ENCODE data around the gene PBX3.
A peak's percentile ranks its signal among the peaks of the same experiment; 100 is the strongest.

The PBX3 gene

GRCh38 chr9:125747053-125747764 lies at the start of gene PBX3:
TSS of gene PBX3 (plus strand) at chr9:125747373.
- no peak for FAIRE-seq
- DNase-seq (ENCODE audit: extremely low spot score, insufficient read length, low read depth), result no peak

- no peak for FAIRE-seq
- DNase-seq (ENCODE audit: extremely low spot score, insufficient read length, low read depth), result no peak
Observed at GRCh38 chr9:125699870-125700269, 47.3 kb upstream of the PBX3 start.

- FAIRE-seq (peak; percentile 90), DNase-seq (ENCODE audit: extremely low spot score, insufficient read length, low read depth) (peak; percentile 37)
Observed at GRCh38 chr9:125700791-125701190, 46.4 kb upstream of the PBX3 start.

GRCh38 chr9:125701351-125701750 lies 45.8 kb upstream of the PBX3 start:
- DNase-seq (ENCODE audit: extremely low spot score, insufficient read length, low read depth), result no peak
- peak; percentile 70 for FAIRE-seq

GRCh38 chr9:125703662-125704061 lies 43.5 kb upstream of the PBX3 start:
- DNase-seq (ENCODE audit: extremely low spot score, insufficient read length, low read depth) (no peak), FAIRE-seq (no peak)

GRCh38 chr9:125705893-125706292 lies 41.3 kb upstream of the PBX3 start:
- no peak for DNase-seq (ENCODE audit: extremely low spot score, insufficient read length, low read depth)
- FAIRE-seq, result no peak

- peak; percentile 87 for DNase-seq (ENCODE audit: extremely low spot score, insufficient read length, low read depth)
- FAIRE-seq, result peak; percentile 91
Observed at GRCh38 chr9:125706651-125707471, 40.3 kb upstream of the PBX3 start, which contains the start of gene MAPKAP1. TSS of gene MAPKAP1 (minus strand) at chr9:125707208. CDS start at chr9:125672574, 34,634 bp downstream.

- no peak for FAIRE-seq
- no peak for DNase-seq (ENCODE audit: extremely low spot score, insufficient read length, low read depth)
Observed at GRCh38 chr9:125707472-125707804, 39.7 kb upstream of the PBX3 start.

- DNase-seq (ENCODE audit: extremely low spot score, insufficient read length, low read depth) (no peak), FAIRE-seq (no peak)
Observed at GRCh38 chr9:125726456-125727132, 20.6 kb upstream of the PBX3 start.

- no peak for DNase-seq (ENCODE audit: extremely low spot score, insufficient read length, low read depth)
- no peak for FAIRE-seq
Observed at GRCh38 chr9:125730168-125730567, 17.0 kb upstream of the PBX3 start.

- FAIRE-seq, result no peak
- DNase-seq (ENCODE audit: extremely low spot score, insufficient read length, low read depth), result no peak
Observed at GRCh38 chr9:125732562-125732961, 14.6 kb upstream of the PBX3 start.

GRCh38 chr9:125739436-125739835 lies 7.7 kb upstream of the PBX3 start:
- no peak for FAIRE-seq
- no peak for DNase-seq (ENCODE audit: extremely low spot score, insufficient read length, low read depth)

- DNase-seq (ENCODE audit: extremely low spot score, insufficient read length, low read depth) (no peak), FAIRE-seq (no peak)
Observed at GRCh38 chr9:125742657-125743056, 4.5 kb upstream of the PBX3 start.

- DNase-seq (ENCODE audit: extremely low spot score, insufficient read length, low read depth), result no peak
- FAIRE-seq, result peak; percentile 59
Observed at GRCh38 chr9:125743682-125744428, 3.3 kb upstream of the PBX3 start.

- no peak for FAIRE-seq
- DNase-seq (ENCODE audit: extremely low spot score, insufficient read length, low read depth), result no peak
Observed at GRCh38 chr9:125744616-125745015, 2.6 kb upstream of the PBX3 start.

GRCh38 chr9:125745018-125745417 lies 2.2 kb upstream of the PBX3 start:
- no peak for FAIRE-seq
- DNase-seq (ENCODE audit: extremely low spot score, insufficient read length, low read depth), result no peak

GRCh38 chr9:125745682-125746016 lies 1.5 kb upstream of the PBX3 start:
- no peak for FAIRE-seq
- DNase-seq (ENCODE audit: extremely low spot score, insufficient read length, low read depth), result no peak

GRCh38 chr9:125746017-125746773 lies 978 bp upstream of the PBX3 start:
- DNase-seq (ENCODE audit: extremely low spot score, insufficient read length, low read depth), result peak; percentile 84
- peak; percentile 88 for FAIRE-seq

GRCh38 chr9:125746774-125747052 lies 460 bp upstream of the PBX3 start:
- FAIRE-seq (no peak), DNase-seq (ENCODE audit: extremely low spot score, insufficient read length, low read depth) (no peak)

Data from GM18507 (cell line).